WTC11 (cell line): ENCODE results near the gene CEP120. TPM values are rescaled to one million over a fixed set of nuclear protein-coding genes. Genes with fewer than 3 reads are reported as not detected.
A peak's percentile ranks its signal among the peaks of the same experiment; 100 is the strongest.
"Not testable (repeated sequence)": the region's sequence is repeated elsewhere in the genome, so short reads cannot be mapped to it uniquely, and the experiment has no call there.

ENCODE experiments used
- ATAC-seq: fragments of 200-7000 bp; cut with Tn5 transposase; 2 replicates; pipeline ENCODE4 v1.10.0; 2021; ENCODE audit warnings: mild to moderate bottlenecking, moderate library complexity
- CTCF ChIA-PET: fragments of 300-600 bp; sonication (Branson Sonifier 250); formaldehyde crosslinking; loops from one replicate; lab custom pipeline; 2021; ENCODE audit warnings: antibody characterized with exemption; lab: Charles Lee
- POLR2A ChIA-PET: fragments of 350-600 bp; sonication (Branson Sonifier 250); formaldehyde crosslinking; loops from one replicate; lab custom pipeline; 2021; ENCODE audit warnings: antibody characterized with exemption; lab: Charles Lee
- DNase-seq: peaks from one replicate; pipeline ENCODE4 v3.0.0; 2021; ENCODE audit warnings: low spot score
- H3K27ac Mint-ChIP-seq: 2 replicates; pipeline ENCODE4 v1.8.0; 2021; ENCODE audit warnings: mixed read lengths
- H3K27me3 Mint-ChIP-seq: 2 replicates; pipeline ENCODE4 v1.8.0; 2021; ENCODE audit warnings: low read depth, mild to moderate bottlenecking, moderate library complexity, mixed read lengths
- H3K36me3 Mint-ChIP-seq: 2 replicates; pipeline ENCODE4 v1.8.0; 2021; ENCODE audit warnings: mixed read lengths
- H3K4me1 Mint-ChIP-seq: 2 replicates; pipeline ENCODE4 v1.8.0; 2022; ENCODE audit warnings: mixed read lengths
- H3K4me3 Mint-ChIP-seq: 2 replicates; pipeline ENCODE4 v1.8.0; 2021; ENCODE audit warnings: mild to moderate bottlenecking, moderate library complexity, mixed read lengths
- H3K9me3 Mint-ChIP-seq: 2 replicates; pipeline ENCODE4 v1.8.0; 2021; ENCODE audit warnings: mixed read lengths
- ATF1 ChIP-seq: sonication (generic); formaldehyde crosslinking; IDR thresholded peaks from 2 replicates; pipeline ENCODE4 v1.8.1; 2023; ENCODE audit warnings: mild to moderate bottlenecking, moderate library complexity, missing genetic modification reagents
- GABPB1 ChIP-seq: sonication (generic); formaldehyde crosslinking; IDR thresholded peaks from 2 replicates; pipeline ENCODE4 v1.8.1; 2023; ENCODE audit warnings: mild to moderate bottlenecking, missing genetic modification reagents
- GRHL2 ChIP-seq: fragments of 250-450 bp; sonication (Bioruptor Pico); IDR thresholded peaks from 2 replicates; pipeline ENCODE4 v1.8.0; 2022; ENCODE audit warnings: mild to moderate bottlenecking, moderate library complexity; ENCODE audit not compliant: insufficient replicate concordance, severe bottlenecking
- RORB ChIP-seq: fragments of 250-450 bp; sonication (Bioruptor Pico); IDR thresholded peaks from 2 replicates; pipeline ENCODE4 v1.9.0; 2021; ENCODE audit warnings: mild to moderate bottlenecking
- SOX15 ChIP-seq: fragments of 250-450 bp; sonication (Bioruptor Pico); IDR thresholded peaks from 2 replicates; pipeline ENCODE4 v1.9.0; 2021; ENCODE audit warnings: mild to moderate bottlenecking
- ZNF121 ChIP-seq: sonication (generic); formaldehyde crosslinking; IDR thresholded peaks from 2 replicates; pipeline ENCODE4 v1.8.0; 2023; ENCODE audit warnings: missing genetic modification reagents
- ZNF138 ChIP-seq: sonication (generic); formaldehyde crosslinking; conservative IDR thresholded peaks from 2 replicates; pipeline ENCODE4 v1.8.1; 2022; ENCODE audit warnings: mild to moderate bottlenecking, moderate library complexity, missing genetic modification reagents
- ZNF416 ChIP-seq: fragments of 250-450 bp; sonication (Bioruptor Pico); IDR thresholded peaks from 2 replicates; pipeline ENCODE4 v1.9.0; 2021; ENCODE audit warnings: mild to moderate bottlenecking, inconsistent platforms
- total RNA-seq: library from RNA; stranded (reverse); gene quantifications from 3 replicates; pipeline ENCODE4 v1.2.3, GENCODE V29; 2021
- TF ChIP-seq, protein P1 (sequence below): sonication (generic); formaldehyde crosslinking; IDR thresholded peaks from 2 replicates; pipeline ENCODE4 v1.8.1; 2022; ENCODE audit warnings: low read depth, missing genetic modification reagents, borderline replicate concordance
- TF ChIP-seq, protein P2 (sequence below): sonication (generic); formaldehyde crosslinking; IDR thresholded peaks from 2 replicates; pipeline ENCODE4 v1.8.0; 2023; ENCODE audit warnings: missing genetic modification reagents, mild to moderate bottlenecking, borderline replicate concordance
- TF ChIP-seq, protein P3 (sequence below): sonication (generic); formaldehyde crosslinking; IDR thresholded peaks from 2 replicates; pipeline ENCODE4 v1.8.1; 2023; ENCODE audit warnings: mild to moderate bottlenecking, missing genetic modification reagents
- TF ChIP-seq, protein P4 (sequence below): fragments of 250-450 bp; sonication (Bioruptor Pico); IDR thresholded peaks from 2 replicates; pipeline ENCODE4 v2.1.2; 2022; ENCODE audit warnings: mild to moderate bottlenecking, moderate library complexity
- TF ChIP-seq, protein P5 (sequence below): sonication (generic); formaldehyde crosslinking; IDR thresholded peaks from 2 replicates; pipeline ENCODE4 v1.8.1; 2023; ENCODE audit warnings: mild to moderate bottlenecking, missing genetic modification reagents

The CEP120 gene
- total RNA-seq, 1 experiment from 2014 or later = 15.2 TPM

DNA sequence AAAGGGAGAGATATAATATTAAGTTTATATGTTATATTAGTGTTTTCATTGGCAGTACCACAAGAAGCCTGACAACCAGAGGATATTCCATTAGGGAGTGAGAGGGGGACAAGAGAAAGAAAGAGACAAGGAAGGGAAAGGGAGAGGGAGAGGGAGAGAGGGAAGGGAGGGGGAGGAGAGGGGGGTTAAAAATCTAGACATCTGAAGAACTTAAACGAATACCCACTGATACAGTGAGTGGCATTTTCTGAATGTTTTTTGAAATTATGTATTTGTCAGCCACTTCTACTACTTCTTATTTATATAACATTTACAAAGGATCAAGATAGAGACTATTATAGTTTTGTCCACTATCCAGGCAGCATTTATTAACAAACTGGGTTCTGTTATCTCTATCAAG is 11.6 kb upstream of the CEP120 start:
- H3K9me3 Mint-ChIP-seq = peaks cover 4% of the 10 kb centered on the region

DNA sequence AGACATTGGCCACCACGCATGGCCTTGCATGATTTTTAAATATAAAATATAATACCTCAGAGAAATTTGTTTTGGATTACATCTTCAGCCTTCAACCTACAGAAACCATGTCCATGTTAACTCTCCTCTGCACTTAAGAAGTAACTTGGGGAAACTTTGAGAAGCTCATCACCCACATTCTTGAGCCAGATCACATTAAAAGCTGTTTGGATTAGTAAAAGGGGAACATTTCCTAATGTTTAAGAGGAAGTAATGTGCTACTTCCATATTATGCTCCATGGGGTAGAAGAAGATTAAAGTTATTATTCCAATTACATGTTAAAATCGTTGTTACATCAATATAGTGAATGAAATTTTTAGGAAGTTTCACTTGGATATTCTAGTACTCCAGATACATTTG is 10.4 kb upstream of the CEP120 start:
- ATAC-seq (no peak), DNase-seq (no peak)
- no peaks in the 10 kb centered on the region for H3K36me3 Mint-ChIP-seq
- POLR2A ChIA-PET = no interaction called here
- CTCF ChIA-PET = interaction anchor here (1.2 kb wide), 1 partner anchor 10 kb away, joined by 4 read pairs; the partner anchor contains the start of gene CEP120
- H3K4me1 Mint-ChIP-seq = peaks cover 12% of the 10 kb centered on the region
- H3K9me3 Mint-ChIP-seq = peaks cover 4% of the 10 kb centered on the region
- H3K27ac Mint-ChIP-seq = no peak overlapping the region
- no peak for TF ChIP-seq SOX15
- TF ChIP-seq, protein P1, sequence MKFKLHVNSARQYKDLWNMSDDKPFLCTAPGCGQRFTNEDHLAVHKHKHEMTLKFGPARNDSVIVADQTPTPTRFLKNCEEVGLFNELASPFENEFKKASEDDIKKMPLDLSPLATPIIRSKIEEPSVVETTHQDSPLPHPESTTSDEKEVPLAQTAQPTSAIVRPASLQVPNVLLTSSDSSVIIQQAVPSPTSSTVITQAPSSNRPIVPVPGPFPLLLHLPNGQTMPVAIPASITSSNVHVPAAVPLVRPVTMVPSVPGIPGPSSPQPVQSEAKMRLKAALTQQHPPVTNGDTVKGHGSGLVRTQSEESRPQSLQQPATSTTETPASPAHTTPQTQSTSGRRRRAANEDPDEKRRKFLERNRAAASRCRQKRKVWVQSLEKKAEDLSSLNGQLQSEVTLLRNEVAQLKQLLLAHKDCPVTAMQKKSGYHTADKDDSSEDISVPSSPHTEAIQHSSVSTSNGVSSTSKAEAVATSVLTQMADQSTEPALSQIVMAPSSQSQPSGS = no peak
- TF ChIP-seq RORB (CRISPR knock-in tag) = no peak
- H3K27me3 Mint-ChIP-seq = peaks cover 6% of the 10 kb centered on the region; the same call in 1 of the 2 replicates
- H3K4me3 Mint-ChIP-seq = no peak overlapping the region

More for the DNA sequence above, 11.6 kb upstream of the CEP120 start:
- POLR2A ChIA-PET = no interaction called here
- no peak for ATAC-seq
- no peak overlapping the region for H3K27ac Mint-ChIP-seq
- CTCF ChIA-PET = no interaction called here
- peaks cover 6% of the 10 kb centered on the region; the same call in 1 of the 2 replicates for H3K27me3 Mint-ChIP-seq
- H3K36me3 Mint-ChIP-seq = no peaks in the 10 kb centered on the region
- DNase-seq = no peak
- TF ChIP-seq, protein P2, sequence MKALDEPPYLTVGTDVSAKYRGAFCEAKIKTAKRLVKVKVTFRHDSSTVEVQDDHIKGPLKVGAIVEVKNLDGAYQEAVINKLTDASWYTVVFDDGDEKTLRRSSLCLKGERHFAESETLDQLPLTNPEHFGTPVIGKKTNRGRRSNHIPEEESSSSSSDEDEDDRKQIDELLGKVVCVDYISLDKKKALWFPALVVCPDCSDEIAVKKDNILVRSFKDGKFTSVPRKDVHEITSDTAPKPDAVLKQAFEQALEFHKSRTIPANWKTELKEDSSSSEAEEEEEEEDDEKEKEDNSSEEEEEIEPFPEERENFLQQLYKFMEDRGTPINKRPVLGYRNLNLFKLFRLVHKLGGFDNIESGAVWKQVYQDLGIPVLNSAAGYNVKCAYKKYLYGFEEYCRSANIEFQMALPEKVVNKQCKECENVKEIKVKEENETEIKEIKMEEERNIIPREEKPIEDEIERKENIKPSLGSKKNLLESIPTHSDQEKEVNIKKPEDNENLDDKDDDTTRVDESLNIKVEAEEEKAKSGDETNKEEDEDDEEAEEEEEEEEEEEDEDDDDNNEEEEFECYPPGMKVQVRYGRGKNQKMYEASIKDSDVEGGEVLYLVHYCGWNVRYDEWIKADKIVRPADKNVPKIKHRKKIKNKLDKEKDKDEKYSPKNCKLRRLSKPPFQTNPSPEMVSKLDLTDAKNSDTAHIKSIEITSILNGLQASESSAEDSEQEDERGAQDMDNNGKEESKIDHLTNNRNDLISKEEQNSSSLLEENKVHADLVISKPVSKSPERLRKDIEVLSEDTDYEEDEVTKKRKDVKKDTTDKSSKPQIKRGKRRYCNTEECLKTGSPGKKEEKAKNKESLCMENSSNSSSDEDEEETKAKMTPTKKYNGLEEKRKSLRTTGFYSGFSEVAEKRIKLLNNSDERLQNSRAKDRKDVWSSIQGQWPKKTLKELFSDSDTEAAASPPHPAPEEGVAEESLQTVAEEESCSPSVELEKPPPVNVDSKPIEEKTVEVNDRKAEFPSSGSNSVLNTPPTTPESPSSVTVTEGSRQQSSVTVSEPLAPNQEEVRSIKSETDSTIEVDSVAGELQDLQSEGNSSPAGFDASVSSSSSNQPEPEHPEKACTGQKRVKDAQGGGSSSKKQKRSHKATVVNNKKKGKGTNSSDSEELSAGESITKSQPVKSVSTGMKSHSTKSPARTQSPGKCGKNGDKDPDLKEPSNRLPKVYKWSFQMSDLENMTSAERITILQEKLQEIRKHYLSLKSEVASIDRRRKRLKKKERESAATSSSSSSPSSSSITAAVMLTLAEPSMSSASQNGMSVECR = no peak
- TF ChIP-seq, protein P3, sequence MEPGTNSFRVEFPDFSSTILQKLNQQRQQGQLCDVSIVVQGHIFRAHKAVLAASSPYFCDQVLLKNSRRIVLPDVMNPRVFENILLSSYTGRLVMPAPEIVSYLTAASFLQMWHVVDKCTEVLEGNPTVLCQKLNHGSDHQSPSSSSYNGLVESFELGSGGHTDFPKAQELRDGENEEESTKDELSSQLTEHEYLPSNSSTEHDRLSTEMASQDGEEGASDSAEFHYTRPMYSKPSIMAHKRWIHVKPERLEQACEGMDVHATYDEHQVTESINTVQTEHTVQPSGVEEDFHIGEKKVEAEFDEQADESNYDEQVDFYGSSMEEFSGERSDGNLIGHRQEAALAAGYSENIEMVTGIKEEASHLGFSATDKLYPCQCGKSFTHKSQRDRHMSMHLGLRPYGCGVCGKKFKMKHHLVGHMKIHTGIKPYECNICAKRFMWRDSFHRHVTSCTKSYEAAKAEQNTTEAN (CRISPR knock-in tag) = no peak
- peaks cover 12% of the 10 kb centered on the region for H3K4me1 Mint-ChIP-seq
- no peak overlapping the region for H3K4me3 Mint-ChIP-seq

DNA sequence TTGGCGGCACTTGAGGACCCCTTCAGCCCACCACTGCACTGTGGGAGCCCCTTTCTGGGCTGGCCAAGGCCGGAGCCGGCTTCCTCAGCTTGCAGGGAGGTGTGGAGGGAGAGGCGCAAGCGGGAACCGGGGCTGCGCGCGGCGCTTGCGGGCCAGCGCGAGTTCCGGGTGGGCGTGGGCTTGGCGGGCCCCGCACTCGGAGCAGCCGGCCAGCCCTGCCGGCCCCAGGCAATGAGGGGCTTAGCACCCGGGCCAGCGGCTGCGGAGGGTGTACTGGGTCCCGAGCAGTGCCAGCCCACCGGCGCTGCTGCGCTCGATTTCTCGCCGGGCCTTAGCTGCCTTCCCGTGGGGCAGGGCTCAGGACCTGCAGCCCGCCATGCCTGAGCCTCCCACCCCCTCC is 7.2 kb upstream of the CEP120 start:
- ATAC-seq, H3K27ac Mint-ChIP-seq, DNase-seq, H3K4me1 Mint-ChIP-seq, H3K9me3 Mint-ChIP-seq, POLR2A ChIA-PET, H3K36me3 Mint-ChIP-seq, CTCF ChIA-PET, H3K27me3 Mint-ChIP-seq, H3K4me3 Mint-ChIP-seq: not testable (repeated sequence)

DNA sequence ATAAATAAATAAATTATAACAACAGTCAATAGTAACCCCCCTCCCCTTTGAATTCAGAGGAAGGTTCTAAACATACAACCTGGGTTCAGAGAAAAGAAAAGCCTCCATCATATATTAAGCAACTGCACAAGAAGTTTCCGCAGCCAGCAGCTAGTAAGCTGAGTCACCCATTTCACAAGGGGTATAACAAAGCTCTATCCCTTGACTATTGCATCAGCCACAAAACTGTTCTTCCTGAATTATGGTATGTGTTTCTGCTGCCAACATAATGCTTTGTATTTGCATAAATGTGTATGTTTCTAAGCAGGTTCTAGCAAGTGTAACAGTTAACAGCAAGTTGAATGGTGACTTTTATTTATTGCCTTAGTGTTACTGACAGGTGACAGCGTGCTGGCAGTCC is 6.8 kb upstream of the CEP120 start:
- POLR2A ChIA-PET = no interaction called here
- CTCF ChIA-PET = no interaction called here
- Mint-ChIP-seq H3K4me3 (no peak overlapping the region), H3K4me1 (no peaks in the 10 kb centered on the region), H3K9me3 (peaks cover 4% of the 10 kb centered on the region), H3K36me3 (no peaks in the 10 kb centered on the region)
- no peak for ATAC-seq
- TF ChIP-seq GABPB1 (peak; percentile 97), GRHL2 (CRISPR knock-in tag) (no peak)
- TF ChIP-seq, all 79 proteins: peak for 1
- no peak for DNase-seq
- no peak overlapping the region for H3K27ac Mint-ChIP-seq
- H3K27me3 Mint-ChIP-seq = no peaks in the 10 kb centered on the region

DNA sequence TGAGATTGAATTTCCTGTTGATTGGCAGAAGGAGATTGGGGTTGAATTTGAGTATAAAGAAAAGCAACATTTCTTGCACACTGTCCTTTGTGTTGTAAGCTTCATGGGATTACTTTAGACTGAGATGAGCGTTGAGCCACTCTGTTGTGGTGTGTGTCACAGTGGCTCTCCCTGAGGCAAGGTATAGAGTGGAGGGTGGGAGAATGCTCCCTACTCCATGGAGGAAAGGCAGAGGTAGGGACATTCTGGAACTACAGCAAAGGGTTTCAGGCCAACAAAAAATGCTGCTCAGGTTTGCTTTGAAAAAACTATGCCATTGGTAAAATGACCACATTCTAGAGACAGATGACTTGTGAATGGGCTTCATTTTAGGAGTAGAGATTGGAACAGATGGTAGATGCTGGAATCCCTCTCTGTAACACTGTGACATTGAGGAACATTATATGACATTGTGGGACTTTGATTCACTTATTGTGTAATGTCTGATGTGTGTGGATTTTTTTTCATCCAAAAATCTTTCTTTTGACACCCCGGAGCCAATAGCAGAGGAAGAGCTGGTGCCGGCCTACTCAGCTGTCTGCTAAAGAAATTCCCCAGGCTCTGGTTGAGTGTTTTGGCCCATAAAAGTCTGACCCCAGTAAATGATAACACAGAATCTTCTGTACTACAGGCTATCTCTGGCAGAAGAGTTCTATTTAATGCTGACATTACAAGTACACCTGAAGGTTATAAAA is 6.2 kb upstream of the CEP120 start:
- no peak for ATAC-seq
- Mint-ChIP-seq H3K4me1 (peaks cover 2% of the 10 kb centered on the region), H3K36me3 (no peaks in the 10 kb centered on the region), H3K9me3 (peaks cover 4% of the 10 kb centered on the region), H3K27me3 (no peaks in the 10 kb centered on the region), H3K4me3 (no peak overlapping the region), H3K27ac (no peak overlapping the region; the same call in 1 of the 2 replicates)
- ChIA-PET CTCF (no interaction called here), POLR2A (no interaction called here)
- no peak for DNase-seq
- no peak for TF ChIP-seq ZNF416 (CRISPR knock-in tag)
- TF ChIP-seq, protein P4, sequence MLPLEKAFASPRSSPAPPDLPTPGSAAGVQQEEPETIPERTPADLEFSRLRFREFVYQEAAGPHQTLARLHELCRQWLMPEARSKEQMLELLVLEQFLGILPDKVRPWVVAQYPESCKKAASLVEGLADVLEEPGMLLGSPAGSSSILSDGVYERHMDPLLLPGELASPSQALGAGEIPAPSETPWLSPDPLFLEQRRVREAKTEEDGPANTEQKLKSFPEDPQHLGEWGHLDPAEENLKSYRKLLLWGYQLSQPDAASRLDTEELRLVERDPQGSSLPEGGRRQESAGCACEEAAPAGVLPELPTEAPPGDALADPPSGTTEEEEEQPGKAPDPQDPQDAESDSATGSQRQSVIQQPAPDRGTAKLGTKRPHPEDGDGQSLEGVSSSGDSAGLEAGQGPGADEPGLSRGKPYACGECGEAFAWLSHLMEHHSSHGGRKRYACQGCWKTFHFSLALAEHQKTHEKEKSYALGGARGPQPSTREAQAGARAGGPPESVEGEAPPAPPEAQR (CRISPR knock-in tag) = no peak
- TF ChIP-seq ATF1 (CRISPR knock-in tag) = no peak
- no peak for TF ChIP-seq ZNF138 (CRISPR knock-in tag)
- TF ChIP-seq ZNF121 (CRISPR knock-in tag) = no peak
- TF ChIP-seq, protein P5, sequence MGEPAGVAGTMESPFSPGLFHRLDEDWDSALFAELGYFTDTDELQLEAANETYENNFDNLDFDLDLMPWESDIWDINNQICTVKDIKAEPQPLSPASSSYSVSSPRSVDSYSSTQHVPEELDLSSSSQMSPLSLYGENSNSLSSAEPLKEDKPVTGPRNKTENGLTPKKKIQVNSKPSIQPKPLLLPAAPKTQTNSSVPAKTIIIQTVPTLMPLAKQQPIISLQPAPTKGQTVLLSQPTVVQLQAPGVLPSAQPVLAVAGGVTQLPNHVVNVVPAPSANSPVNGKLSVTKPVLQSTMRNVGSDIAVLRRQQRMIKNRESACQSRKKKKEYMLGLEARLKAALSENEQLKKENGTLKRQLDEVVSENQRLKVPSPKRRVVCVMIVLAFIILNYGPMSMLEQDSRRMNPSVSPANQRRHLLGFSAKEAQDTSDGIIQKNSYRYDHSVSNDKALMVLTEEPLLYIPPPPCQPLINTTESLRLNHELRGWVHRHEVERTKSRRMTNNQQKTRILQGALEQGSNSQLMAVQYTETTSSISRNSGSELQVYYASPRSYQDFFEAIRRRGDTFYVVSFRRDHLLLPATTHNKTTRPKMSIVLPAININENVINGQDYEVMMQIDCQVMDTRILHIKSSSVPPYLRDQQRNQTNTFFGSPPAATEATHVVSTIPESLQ (CRISPR knock-in tag) = no peak
